Kidney (tissue), 14 donors: Measurements from ENCODE around the gene BRD7. TPM values are rescaled to one million over a fixed set of nuclear protein-coding genes. Genes with fewer than 3 reads are reported as not detected.

Experiments used
- DNase-seq, 5 donors: peaks; one replicate each; pipeline ENCODE4 v3.0.0-alpha.2; 2013 to 2020
- FAIRE-seq: peaks from 2 replicates; lab custom pipeline; 2012; peaks lifted over from hg19 to GRCh38; lab: Jason Lieb, UNC
- H3K27ac ChIP-seq, 2 donors: one replicate each; pipeline ENCODE4 v1.7.0; 2013; ENCODE audit warnings: low read depth in 2 of 2, low read length in 2 of 2, inconsistent platforms in 1 of 2
- H3K27me3 ChIP-seq: one replicate; pipeline ENCODE4 v1.7.1; 2013; ENCODE audit warnings: low read length, inconsistent platforms; ENCODE audit not compliant: control insufficient read depth, insufficient read depth
- H3K36me3 ChIP-seq, 3 donors: one replicate each; pipeline versions ENCODE4 v1.7.0 to v1.7.1; 2013; ENCODE audit warnings: low read length in 3 of 3, control low read depth in 1 of 3, inconsistent platforms in 1 of 3; ENCODE audit not compliant: insufficient read depth in 3 of 3, control insufficient read depth in 2 of 3
- H3K4me1 ChIP-seq, 3 donors: one replicate each; pipeline versions ENCODE4 v1.7.0 to v1.7.1; 2013; ENCODE audit warnings: low read length in 3 of 3, inconsistent platforms in 1 of 3, low read depth in 1 of 3; ENCODE audit not compliant: control insufficient read depth in 2 of 3, insufficient read depth in 2 of 3
- H3K4me3 ChIP-seq, 3 donors: one replicate each; pipeline versions ENCODE4 v1.7.0 to v1.8.1; 2013; ENCODE audit warnings: low read length in 3 of 3, control low read depth in 1 of 3, inconsistent platforms in 1 of 3
- H3K9ac ChIP-seq, 3 donors: one replicate each; pipeline versions ENCODE4 v1.7.0 to v1.7.1; 2013; ENCODE audit warnings: low read length in 3 of 3, control low read depth in 1 of 3, inconsistent platforms in 1 of 3
- H3K9me3 ChIP-seq, 3 donors: one replicate each; pipeline versions ENCODE4 v1.7.0 to v1.7.1; 2013; ENCODE audit warnings: low read length in 3 of 3, control low read depth in 1 of 3, inconsistent platforms in 1 of 3; ENCODE audit not compliant: control insufficient read depth in 2 of 3, insufficient read depth in 1 of 3
- intact Hi-C: fragments of 100-400 bp; cut with DNase I; formaldehyde crosslinking; loops from one replicate; pipeline ENCODE4 v1.11.1; 2022
- polyA plus RNA-seq: library from polyadenylated mRNA; stranded (reverse); fragments of 350-450 nt; fragmentation: Illumina TruSeq; extraction: RNeasy Lipid Tissue Mini Kit (QIAGEN cat#74804); gene quantifications from one replicate; pipeline ENCODE4 v1.2.3, GENCODE V29; 2014; ENCODE audit warnings: low read depth, low replicate concordance; ENCODE audit not compliant: insufficient read depth
- total RNA-seq: library from RNA; stranded (reverse); fragmentation: NEBNext Ultra II Directional; extraction: Animal tissue kit (Norgen Biotek cat#: 25700); gene quantifications from one replicate; pipeline ENCODE4 v1.2.1, GENCODE V29; 2021
- TF ChIP-seq, protein P1 (sequence below): IDR thresholded peaks from 3 replicates; pipeline ENCODE4 v1.5.1; 2012; ENCODE audit warnings: mild to moderate bottlenecking, moderate library complexity, borderline replicate concordance; ENCODE audit not compliant: insufficient read depth; ENCODE audit errors: extremely low read depth
- donor health status: control.
- donor health status: control.
- donor health status: control.
- donor health status: control.
- donor health status: control.
- donor health status: DM: yes; HTN: yes; CAD: no.
- donor health status: Normal renal cell carcinoma (clear cell type).

Gene BRD7
- total and polyA plus RNA-seq, 2 donors from 2014 or later: 44.1 to 68.0 TPM

DNA sequence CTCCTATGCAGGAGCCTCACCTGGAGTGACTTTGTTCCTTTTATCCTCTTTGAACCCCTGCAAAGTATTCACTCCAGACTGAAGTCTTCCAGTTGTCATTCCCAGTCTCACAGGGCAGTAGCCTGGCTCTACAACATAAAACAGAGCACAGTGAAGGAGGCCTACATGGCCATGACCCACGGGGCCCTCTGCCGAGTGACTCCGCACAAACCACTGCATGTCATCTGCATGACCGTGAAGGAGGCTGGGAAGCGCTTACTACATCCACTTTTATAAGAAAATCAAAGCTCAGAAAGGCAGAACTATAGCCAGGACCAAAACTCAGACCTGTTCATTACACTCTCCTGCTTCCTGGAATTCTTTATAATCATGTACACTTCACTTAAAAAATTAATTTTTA lies 42.5 kb downstream of the BRD7 start:
- H3K9me3 ChIP-seq: no peaks in the 10 kb centered on the region
- intact Hi-C loops: no loop called here
- peaks cover 14 to 31% (median 15%) of the 10 kb centered on the region in 3 donors for H3K36me3 ChIP-seq
- H3K27me3 ChIP-seq: no peaks in the 10 kb centered on the region
- no peak overlapping the region for H3K27ac ChIP-seq
- no peak overlapping the region for H3K4me3 ChIP-seq
- H3K9ac ChIP-seq: no peak overlapping the region
- H3K4me1 ChIP-seq: no peaks in the 10 kb centered on the region
- FAIRE-seq (no peak), DNase-seq (no peak)
- TF ChIP-seq, protein P1, sequence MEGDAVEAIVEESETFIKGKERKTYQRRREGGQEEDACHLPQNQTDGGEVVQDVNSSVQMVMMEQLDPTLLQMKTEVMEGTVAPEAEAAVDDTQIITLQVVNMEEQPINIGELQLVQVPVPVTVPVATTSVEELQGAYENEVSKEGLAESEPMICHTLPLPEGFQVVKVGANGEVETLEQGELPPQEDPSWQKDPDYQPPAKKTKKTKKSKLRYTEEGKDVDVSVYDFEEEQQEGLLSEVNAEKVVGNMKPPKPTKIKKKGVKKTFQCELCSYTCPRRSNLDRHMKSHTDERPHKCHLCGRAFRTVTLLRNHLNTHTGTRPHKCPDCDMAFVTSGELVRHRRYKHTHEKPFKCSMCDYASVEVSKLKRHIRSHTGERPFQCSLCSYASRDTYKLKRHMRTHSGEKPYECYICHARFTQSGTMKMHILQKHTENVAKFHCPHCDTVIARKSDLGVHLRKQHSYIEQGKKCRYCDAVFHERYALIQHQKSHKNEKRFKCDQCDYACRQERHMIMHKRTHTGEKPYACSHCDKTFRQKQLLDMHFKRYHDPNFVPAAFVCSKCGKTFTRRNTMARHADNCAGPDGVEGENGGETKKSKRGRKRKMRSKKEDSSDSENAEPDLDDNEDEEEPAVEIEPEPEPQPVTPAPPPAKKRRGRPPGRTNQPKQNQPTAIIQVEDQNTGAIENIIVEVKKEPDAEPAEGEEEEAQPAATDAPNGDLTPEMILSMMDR: no peak

DNA sequence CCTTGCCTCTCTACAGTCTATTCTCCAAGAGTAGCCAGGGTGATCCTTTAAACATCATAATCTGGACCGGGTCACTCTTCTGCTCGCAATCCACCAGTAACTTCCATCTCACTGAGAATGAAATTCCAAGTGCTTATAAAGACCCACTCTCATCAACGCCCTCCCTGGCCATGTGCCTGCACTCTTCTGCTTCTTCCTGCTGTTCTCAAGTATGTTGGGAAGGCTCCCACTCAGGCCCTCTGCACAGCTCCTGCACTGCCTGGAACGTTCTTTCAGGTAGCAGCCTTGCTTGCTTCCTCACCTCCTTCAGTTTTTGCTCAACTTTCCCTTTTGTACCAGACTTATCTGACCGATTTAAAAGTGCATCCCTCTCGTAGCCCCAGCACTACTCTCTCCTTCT lies 44.4 kb downstream of the BRD7 start:
- Histone ChIP-seq H3K9ac (no peak overlapping the region), H3K27ac (no peak overlapping the region), H3K36me3 (peaks cover 18 to 47% (median 29%) of the 10 kb centered on the region in 3 donors), H3K4me3 (no peak overlapping the region), H3K4me1 (no peaks in the 10 kb centered on the region), H3K27me3 (no peaks in the 10 kb centered on the region), H3K9me3 (no peaks in the 10 kb centered on the region)
- DNase-seq: no peak
- intact Hi-C loops: no loop called here
- TF ChIP-seq, protein P1: no peak
- no peak for FAIRE-seq

DNA sequence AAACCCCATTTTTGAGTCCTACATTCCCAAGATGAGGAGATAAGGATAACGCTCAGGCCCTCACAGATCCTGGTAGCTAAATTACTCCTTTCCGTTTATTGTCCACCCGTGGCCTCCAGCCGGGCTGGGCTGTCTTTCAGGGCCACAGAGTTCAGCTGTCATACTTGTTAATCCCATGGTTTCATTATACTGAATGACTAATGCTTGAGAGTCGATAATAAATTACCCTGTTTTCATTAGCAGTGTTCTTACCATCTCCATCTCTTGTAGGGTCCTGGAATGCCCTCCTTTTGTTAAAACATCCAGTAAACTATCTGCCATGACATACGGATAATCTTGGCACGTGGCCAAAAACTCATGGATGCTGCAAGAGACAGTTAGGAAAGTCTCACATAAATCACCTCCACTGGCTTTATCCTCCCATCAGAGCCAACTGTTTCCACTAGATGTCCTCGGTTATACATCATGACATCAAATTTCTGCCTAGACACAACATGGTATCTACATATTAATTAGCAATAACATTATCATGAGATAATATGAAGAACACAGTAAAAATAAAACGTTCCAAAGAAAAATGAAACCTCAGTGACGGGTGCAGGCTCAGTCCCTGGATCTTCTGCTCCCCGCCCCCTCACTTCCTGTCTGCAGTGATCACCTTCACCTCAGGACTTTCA lies 45.3 kb downstream of the BRD7 start:
- TF ChIP-seq, protein P1: no peak

More for the DNA sequence above, 45.3 kb downstream of the BRD7 start:
- Histone ChIP-seq H3K9me3 (no peaks in the 10 kb centered on the region), H3K36me3 (peaks cover 21 to 51% (median 30%) of the 10 kb centered on the region in 3 donors), H3K27ac (no peak overlapping the region), H3K9ac (no peak overlapping the region), H3K4me1 (no peaks in the 10 kb centered on the region), H3K27me3 (no peaks in the 10 kb centered on the region), H3K4me3 (no peak overlapping the region)
- intact Hi-C loops: no loop called here
- peak in 2 of 5 donors; percentile 35 to 44 for DNase-seq
- FAIRE-seq: no peak
